T-helper 2 cell treated with Interferon-gamma antibody and Interleukin-4, amounts not matched to agents 5 μg/mL and 100 μg/mL, for 36 hours (primary cell): ENCODE results near the gene ZBTB3.

Experiments used
- DNase-seq: peaks from one replicate; pipeline ENCODE4 v3.0.0; 2021; ENCODE audit warnings: low spot score
- H3K27ac Mint-ChIP-seq: one replicate; pipeline ENCODE4 v1.8.0; 2021; ENCODE audit warnings: mild to moderate bottlenecking, mixed read lengths
- H3K27me3 Mint-ChIP-seq: one replicate; pipeline ENCODE4 v1.8.0; 2021; ENCODE audit warnings: low read depth, mixed read lengths
- H3K36me3 Mint-ChIP-seq: one replicate; pipeline ENCODE4 v1.8.0; 2021; ENCODE audit warnings: low read depth, mixed read lengths
- H3K4me1 Mint-ChIP-seq: one replicate; pipeline ENCODE4 v1.8.0; 2021; ENCODE audit warnings: low read depth, mixed read lengths
- H3K4me3 Mint-ChIP-seq: one replicate; pipeline ENCODE4 v1.8.0; 2022; ENCODE audit warnings: mild to moderate bottlenecking, moderate library complexity, mixed read lengths
- H3K9me3 Mint-ChIP-seq: one replicate; pipeline ENCODE4 v1.8.0; 2021; ENCODE audit warnings: mixed read lengths

Gene ZBTB3

DNA sequence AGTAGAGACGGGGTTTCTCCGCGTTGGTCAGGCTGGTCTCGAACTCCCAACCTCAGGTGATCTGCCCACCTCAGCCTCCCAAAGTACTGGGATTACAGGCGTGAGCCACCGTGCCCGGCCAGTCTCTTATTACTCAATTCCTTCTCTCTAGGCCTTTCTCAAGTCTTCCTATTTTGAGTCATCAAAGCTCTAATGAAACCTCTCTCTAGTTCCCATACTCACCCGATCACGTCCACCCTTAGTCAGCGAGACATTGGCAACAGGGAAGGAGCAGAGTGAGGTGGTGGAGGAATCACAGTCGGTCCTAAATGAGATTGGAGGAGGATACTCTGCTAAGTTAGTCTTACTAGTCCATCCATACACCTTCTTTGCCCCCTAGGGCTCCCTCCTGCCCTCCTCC is 51.7 kb downstream of the ZBTB3 start:
- DNase-seq, result no peak
- no peaks in the 10 kb centered on the region for H3K27me3 Mint-ChIP-seq
- peaks cover 14% of the 10 kb centered on the region for H3K36me3 Mint-ChIP-seq
- peaks cover 15% of the 10 kb centered on the region for H3K4me1 Mint-ChIP-seq
- H3K4me3 Mint-ChIP-seq, result no peak overlapping the region
- H3K9me3 Mint-ChIP-seq, result no peaks in the 10 kb centered on the region
- no peak overlapping the region for H3K27ac Mint-ChIP-seq
